Large intestine (tissue), 3 donors: Measurements from ENCODE around the gene CBFB. TPM values are rescaled to one million over a fixed set of nuclear protein-coding genes. Genes with fewer than 3 reads are reported as not detected.

Experiments
- DNase-seq, 2 donors: peaks; one replicate each; pipeline versions ENCODE4 v3.0.0 to v3.0.0-alpha.2; 2013
- H3K27ac ChIP-seq: one replicate; pipeline ENCODE4 v1.5.1; 2013; ENCODE audit warnings: low read length
- H3K27me3 ChIP-seq: 2 replicates; pipeline ENCODE4 v1.6.1; 2013; ENCODE audit warnings: low read length; ENCODE audit not compliant: control insufficient read depth, insufficient read depth
- H3K36me3 ChIP-seq: 2 replicates; pipeline ENCODE4 v1.6.1; 2013; ENCODE audit warnings: low read length; ENCODE audit not compliant: control insufficient read depth, insufficient read depth
- H3K4me1 ChIP-seq: one replicate; pipeline ENCODE4 v1.6.1; 2013; ENCODE audit warnings: low read length; ENCODE audit not compliant: control insufficient read depth, insufficient read depth
- H3K4me3 ChIP-seq: one replicate; pipeline ENCODE4 v1.5.1; 2013; ENCODE audit warnings: low read length
- H3K9me3 ChIP-seq: one replicate; pipeline ENCODE4 v1.6.1; 2013; ENCODE audit warnings: mild to moderate bottlenecking, low read depth, low read length, moderate library complexity; ENCODE audit not compliant: control insufficient read depth
- WGBS: methylation state at CpG from one replicate; pipeline ENCODE4 v1.1.5; 2013; ENCODE audit warnings: low lambda C conversion rate; ENCODE audit not compliant: insufficient coverage; 5-methylcytosine and 5-hydroxymethylcytosine counted together
- polyA plus RNA-seq: library from polyadenylated mRNA; unstranded; fragments of 120-200 nt; gene quantifications from one replicate; pipeline ENCODE4 v1.2.1, GENCODE V29; 2013

CBFB gene
- polyA plus RNA-seq, 1 donor: 25.1 TPM

DNA sequence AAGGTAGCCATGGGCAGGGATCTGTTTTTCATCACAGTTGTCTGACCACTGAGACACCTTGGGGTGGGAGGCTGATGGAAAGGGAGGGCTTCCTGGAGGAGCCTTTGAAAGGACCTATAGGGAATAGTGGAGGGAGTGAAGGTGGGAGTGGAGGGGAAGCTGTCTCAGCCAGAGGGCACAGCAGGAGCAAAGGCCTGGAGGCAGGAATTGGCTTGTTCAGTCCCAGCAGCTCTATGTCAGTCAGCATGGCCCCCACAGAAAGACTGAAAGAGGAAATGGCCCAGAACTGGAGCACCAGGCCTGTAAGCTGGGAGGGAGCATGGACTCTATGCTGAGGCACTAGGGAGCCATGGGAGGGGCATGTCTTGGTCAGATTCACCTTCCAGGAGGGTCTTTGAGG is 12.8 kb upstream of the CBFB start:
- Histone ChIP-seq H3K27ac (no peak overlapping the region), H3K36me3 (no peaks in the 10 kb centered on the region), H3K9me3 (no peaks in the 10 kb centered on the region), H3K4me1 (peaks cover 10% of the 10 kb centered on the region), H3K27me3 (peaks cover 28% of the 10 kb centered on the region), H3K4me3 (no peak overlapping the region)
- DNase-seq: no peak

DNA sequence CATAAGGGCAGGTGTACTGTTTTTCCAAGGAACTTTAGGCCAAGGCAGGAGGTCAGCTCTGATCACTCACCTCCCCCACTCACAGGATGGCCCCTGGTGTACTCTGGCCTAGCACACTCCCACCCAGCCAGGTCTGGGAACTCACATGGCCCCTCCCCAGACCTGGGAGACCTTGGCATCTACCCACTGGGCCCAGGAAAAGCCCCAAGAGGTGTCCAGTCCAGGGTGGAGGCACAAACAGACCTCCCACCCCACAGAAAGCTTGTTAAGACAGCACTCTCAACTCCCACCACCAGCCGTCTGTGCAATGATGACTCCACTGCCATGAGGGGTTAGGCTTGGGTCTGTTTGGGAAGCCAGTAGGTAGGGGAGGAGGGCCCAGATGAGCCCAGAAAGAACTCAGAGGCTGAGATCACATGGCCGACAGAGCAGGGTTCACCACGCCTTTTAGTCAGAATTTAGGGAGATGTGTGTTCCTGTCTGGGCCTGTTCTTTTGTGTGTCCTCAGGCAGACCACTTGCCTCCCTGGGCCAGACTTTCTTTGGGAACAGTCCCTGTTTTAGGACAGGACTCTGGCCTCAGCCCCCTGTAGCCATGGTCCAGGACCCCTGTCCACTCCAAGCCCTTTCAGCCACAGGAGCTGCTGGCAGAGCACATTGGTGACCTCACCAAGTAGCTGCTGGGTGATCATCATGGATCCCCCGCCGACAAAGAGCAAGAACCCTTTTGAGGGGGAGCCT is 12.1 kb upstream of the CBFB start:
- Histone ChIP-seq H3K36me3 (no peaks in the 10 kb centered on the region), H3K4me3 (no peak overlapping the region), H3K9me3 (no peaks in the 10 kb centered on the region), H3K27me3 (peaks cover 28% of the 10 kb centered on the region), H3K4me1 (peaks cover 10% of the 10 kb centered on the region), H3K27ac (no peak overlapping the region)
- no peak for DNase-seq
- no CpG with 5 or more reads among the region's 5 CpGs for WGBS

DNA sequence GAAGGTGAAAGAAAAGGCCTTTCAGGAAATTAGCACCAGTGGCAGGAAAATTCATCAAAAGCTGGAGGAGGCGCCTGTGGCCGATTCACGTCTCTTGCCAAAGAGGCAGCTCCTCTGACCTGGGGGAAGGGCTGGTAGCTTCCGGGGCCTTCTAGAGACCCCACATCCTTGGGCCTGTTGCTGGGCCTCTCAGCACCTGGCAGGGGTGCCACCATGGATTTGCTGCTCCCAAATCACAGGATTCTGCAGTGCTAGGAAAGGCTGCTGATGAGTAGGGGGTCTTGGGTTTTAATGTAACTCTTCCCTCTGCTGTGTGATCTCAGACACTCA is 11.6 kb upstream of the CBFB start:
- peaks cover 10% of the 10 kb centered on the region for H3K4me1 ChIP-seq
- DNase-seq: no peak
- H3K36me3 ChIP-seq: no peaks in the 10 kb centered on the region
- WGBS: no CpG with 5 or more reads among the region's 4 CpGs
- no peak overlapping the region for H3K4me3 ChIP-seq
- H3K27ac ChIP-seq: no peak overlapping the region
- H3K27me3 ChIP-seq: peaks cover 28% of the 10 kb centered on the region
- H3K9me3 ChIP-seq: no peaks in the 10 kb centered on the region

DNA sequence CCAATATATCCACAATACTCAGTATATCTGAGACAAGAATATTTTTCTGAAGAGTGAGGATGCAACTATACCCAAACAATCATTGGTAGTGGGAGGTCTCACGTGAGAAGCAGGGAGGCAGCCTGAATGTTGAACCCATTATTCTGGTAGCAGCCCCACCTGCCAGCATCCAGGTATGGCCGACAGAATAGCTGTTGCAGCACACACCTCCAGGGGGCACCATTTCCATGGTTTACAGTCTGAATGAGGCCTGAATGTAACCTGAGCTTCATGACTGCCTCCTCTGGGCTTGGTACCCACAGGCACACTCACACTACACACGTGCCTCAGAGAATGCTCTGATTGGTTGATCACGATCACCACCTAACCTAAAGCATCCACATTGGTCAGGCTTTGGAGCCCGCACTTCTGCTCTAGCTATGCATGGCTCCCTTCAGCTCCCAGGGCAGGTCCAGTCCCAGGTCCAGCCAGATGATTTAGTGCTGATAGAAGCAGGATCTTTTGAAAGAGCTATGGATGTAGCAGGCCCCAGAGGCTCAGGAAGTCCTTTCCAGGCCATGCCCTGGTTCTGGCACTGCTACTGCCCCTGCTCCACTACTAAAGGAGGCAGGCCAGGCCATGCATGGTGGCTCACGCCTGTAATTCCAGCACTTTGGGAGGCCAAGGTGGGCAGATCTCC is 11.0 kb upstream of the CBFB start:
- Histone ChIP-seq H3K36me3 (no peaks in the 10 kb centered on the region), H3K9me3 (no peaks in the 10 kb centered on the region), H3K4me3 (no peak overlapping the region), H3K27ac (no peak overlapping the region), H3K4me1 (peaks cover 10% of the 10 kb centered on the region), H3K27me3 (peaks cover 26% of the 10 kb centered on the region)
- no CpG with 5 or more reads among the region's 6 CpGs for WGBS
- peak; percentile 82 to 84 for DNase-seq

DNA sequence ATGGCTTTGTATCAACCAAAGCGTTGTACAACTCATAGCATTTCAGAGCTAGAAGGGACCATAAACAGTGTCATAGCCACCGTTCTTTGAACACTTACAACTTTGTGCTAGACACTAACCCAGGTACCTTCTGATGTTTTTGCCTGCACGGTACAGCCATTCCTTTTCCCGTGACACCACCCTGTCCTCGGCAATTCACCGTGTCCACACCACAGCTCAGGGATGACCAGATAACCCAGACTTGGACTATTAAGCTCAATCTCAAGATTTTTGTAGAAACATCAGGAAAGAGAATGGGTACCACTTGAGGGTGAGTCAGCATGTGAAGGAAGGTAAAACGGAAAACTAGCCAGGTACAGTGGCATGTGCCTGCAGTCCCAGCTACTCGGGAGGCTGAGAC is 9.8 kb upstream of the CBFB start:
- no CpG with 5 or more reads among the region's 8 CpGs for whole genome bisulfite sequencing
- H3K4me3 ChIP-seq: no peak overlapping the region
- no peaks in the 10 kb centered on the region for H3K9me3 ChIP-seq
- H3K4me1 ChIP-seq: peaks cover 5% of the 10 kb centered on the region
- no peak overlapping the region for H3K27ac ChIP-seq
- no peaks in the 10 kb centered on the region for H3K36me3 ChIP-seq
- peaks cover 16% of the 10 kb centered on the region for H3K27me3 ChIP-seq
- DNase-seq: no peak

DNA sequence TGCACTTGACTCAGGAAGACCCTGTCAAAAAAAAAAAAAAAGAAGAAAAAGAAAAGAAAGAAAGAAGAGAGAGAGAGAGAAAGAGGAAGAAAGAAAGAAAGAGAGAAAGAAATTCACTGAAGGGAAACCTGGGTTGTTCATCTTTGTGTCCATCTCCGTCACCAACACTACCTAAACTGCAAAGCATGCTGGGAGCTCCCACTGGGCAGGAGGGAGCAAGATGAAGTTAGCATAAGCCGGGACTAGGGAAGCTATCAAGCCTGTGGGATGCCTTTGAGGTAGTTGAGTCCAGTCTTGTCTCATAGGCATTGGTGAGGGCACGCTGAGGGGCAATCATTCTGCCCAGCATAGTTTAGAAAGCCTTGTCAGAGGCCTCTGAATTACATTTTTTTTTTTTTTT is 7.6 kb upstream of the CBFB start:
- WGBS: 67% methylated on average over 1 of the region's 3 CpGs
- no peak for DNase-seq
- Histone ChIP-seq H3K27ac (no peak overlapping the region), H3K27me3 (peaks cover 1% of the 10 kb centered on the region), H3K4me1 (peaks cover 6% of the 10 kb centered on the region), H3K9me3 (no peaks in the 10 kb centered on the region), H3K36me3 (no peaks in the 10 kb centered on the region), H3K4me3 (no peak overlapping the region)

DNA sequence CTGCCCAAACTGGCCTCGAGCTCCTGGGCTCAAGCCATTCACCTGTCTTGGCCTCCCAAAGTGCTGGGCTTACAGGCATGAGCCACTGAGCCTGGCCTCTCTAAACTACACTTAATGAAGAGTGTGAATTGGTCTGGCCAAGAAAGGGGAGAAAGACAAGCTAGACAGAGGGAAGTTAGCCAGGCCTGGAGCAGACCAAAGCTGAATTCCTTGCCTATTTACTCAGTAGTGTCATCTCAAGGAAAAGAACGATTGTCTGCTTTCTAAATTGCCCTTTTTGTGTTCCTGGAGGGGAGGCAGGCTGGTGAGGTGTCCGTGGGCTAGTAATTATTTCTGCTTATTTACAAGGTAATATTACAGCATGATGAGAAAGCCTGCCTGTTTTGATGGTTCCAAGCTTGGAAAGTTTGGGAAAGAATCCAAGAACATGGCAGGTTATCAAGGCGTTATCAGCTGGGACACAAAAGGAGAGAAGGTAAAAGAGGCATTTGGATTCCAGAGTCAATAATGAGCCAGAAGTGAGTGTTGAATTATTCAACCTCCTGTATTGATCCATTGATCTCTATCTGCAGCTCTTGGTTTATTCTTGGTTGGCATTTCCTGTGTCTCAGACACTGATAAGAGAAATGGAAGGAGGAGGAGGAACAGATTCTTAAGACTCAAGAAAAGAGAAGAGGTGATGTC is 6.3 kb upstream of the CBFB start:
- Histone ChIP-seq H3K4me3 (no peak overlapping the region), H3K9me3 (no peaks in the 10 kb centered on the region), H3K27me3 (no peaks in the 10 kb centered on the region), H3K36me3 (no peaks in the 10 kb centered on the region), H3K27ac (no peak overlapping the region), H3K4me1 (peaks cover 6% of the 10 kb centered on the region)
- no peak for DNase-seq
- WGBS: 60% methylated on average over 1 of the region's 4 CpGs

DNA sequence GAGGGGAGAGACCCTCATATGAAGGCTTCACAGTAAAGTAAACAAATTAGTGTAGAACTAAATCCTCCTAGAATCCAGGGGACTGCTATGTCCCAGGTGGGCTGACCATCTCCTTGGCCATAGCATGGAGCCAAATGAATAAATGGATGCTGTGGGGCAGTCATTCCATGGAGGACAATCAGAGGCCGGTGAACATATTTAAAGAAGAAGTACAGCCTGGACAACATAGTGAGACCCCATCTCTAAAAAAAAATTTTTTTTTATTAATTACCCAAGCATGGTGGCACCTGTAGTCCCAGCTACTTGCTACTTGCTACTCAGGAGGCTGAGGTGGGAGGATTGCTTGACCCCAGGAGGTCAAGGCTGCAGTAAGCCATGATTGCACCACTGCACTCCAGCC is 5.3 kb upstream of the CBFB start:
- H3K9me3 ChIP-seq: no peaks in the 10 kb centered on the region
- WGBS: no CpG with 5 or more reads among the region's 1 CpG
- no peaks in the 10 kb centered on the region for H3K36me3 ChIP-seq
- no peak for DNase-seq
- no peak overlapping the region for H3K4me3 ChIP-seq
- no peaks in the 10 kb centered on the region for H3K27me3 ChIP-seq
- peaks cover 9% of the 10 kb centered on the region for H3K4me1 ChIP-seq
- no peak overlapping the region for H3K27ac ChIP-seq

DNA sequence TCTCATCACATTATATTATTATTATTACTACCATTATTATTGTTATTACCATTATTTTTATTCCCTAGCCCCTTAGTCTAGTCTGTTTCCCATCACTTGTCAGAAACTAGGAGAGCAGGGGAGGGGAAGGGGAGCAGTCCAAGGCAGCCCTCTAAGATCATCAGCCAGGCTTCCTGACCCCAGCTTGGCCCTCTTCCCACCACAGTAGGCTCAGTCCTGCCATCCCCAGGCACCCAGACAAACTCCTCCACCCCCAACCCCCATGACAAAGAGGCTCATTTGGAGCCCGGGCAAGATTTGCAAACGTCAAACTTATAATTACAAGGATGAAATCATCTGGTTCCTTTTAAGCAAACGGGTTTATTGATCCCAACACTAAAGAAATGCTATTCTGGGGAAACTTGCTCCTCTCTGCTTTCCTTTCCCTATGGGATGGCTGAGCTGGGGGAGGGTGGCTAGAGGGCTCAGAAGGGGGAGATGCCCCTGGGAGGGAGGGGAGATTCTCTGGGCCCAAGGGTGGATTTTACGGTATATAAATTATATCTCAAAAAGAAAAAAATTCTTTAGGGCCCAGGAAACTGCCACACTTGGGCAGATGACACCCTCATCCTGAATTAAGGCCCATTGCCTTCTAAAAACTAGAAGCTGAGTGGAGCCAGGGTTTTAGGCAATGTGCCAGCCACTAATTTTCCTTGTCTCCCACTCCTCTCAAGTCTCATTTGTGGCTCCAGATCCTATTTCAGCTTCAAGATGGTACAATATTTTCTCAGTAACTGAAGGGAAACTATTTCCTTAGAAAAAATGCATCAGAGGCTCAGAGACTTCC is 4.4 kb upstream of the CBFB start:
- H3K4me1 ChIP-seq: peaks cover 9% of the 10 kb centered on the region
- WGBS: no CpG with 5 or more reads among the region's 4 CpGs

DNA sequence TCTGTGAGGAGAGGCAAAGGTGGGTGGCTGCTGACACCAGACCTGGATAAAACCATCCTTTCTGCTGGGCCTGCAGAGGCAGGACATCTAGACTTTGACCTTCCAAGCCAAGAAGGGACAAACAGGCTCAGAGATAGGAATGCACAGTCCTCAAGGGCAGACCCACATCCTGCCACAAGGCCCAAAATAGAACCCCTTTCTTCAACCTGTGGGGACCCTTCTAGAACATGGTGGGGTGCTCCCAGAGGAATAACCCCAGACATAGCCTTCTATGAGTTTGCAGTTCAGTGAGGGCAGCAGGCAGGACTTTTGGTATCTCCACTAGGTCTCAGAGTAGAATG is 3.8 kb upstream of the CBFB start:
- H3K27ac ChIP-seq: no peak overlapping the region
- no peaks in the 10 kb centered on the region for H3K36me3 ChIP-seq
- no peaks in the 10 kb centered on the region for H3K9me3 ChIP-seq
- H3K4me3 ChIP-seq: no peak overlapping the region
- no peaks in the 10 kb centered on the region for H3K27me3 ChIP-seq
- no peak for DNase-seq
- peaks cover 9% of the 10 kb centered on the region for H3K4me1 ChIP-seq

More for the DNA sequence above, 4.4 kb upstream of the CBFB start:
- H3K27me3 ChIP-seq: no peaks in the 10 kb centered on the region
- no peak overlapping the region for H3K27ac ChIP-seq
- DNase-seq: no peak
- H3K36me3 ChIP-seq: no peaks in the 10 kb centered on the region
- H3K4me3 ChIP-seq: no peak overlapping the region
- H3K9me3 ChIP-seq: no peaks in the 10 kb centered on the region
